OCI-LY7 (cell line): ENCODE data around the gene TRPC5OS.

ENCODE experiments used
- EZH2phosphoT487 ChIP-seq: fragments of 200-600 bp; sonication (generic); IDR thresholded peaks from 2 replicates; pipeline ENCODE4 v1.6.1; 2018; ENCODE audit warnings: low read depth, borderline replicate concordance, mild to moderate bottlenecking, mixed run types, antibody characterized with exemption, low read length, moderate library complexity, mixed read lengths
- TF ChIP-seq, protein P1 (sequence below): fragments of 200-600 bp; sonication (generic); conservative IDR thresholded peaks from 2 replicates; pipeline ENCODE4 v1.5.1; 2014; ENCODE audit warnings: mild to moderate bottlenecking, antibody characterized with exemption, low read length, moderate library complexity, mixed read lengths

DNA sequence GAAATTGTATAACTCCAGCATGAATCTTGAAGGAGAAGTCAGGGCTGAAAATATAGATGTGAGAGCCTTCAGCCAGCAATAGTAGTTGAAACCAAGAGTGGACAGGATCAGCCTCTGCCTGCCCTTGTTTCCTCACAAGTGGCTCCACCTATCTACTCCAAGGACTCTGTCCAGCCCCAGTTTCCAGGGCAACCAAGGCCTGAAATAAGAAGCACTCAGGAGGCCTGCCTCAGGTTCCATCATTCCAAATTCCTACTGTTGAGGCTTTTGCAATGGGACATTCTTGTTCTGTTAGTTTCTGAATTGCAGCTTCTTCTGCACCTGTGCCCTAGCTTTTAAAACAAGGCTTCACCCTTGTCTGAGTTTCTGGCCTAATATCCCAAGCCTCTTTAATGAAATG, 41.6 kb downstream of the TRPC5OS start:
- TF ChIP-seq, protein P1, sequence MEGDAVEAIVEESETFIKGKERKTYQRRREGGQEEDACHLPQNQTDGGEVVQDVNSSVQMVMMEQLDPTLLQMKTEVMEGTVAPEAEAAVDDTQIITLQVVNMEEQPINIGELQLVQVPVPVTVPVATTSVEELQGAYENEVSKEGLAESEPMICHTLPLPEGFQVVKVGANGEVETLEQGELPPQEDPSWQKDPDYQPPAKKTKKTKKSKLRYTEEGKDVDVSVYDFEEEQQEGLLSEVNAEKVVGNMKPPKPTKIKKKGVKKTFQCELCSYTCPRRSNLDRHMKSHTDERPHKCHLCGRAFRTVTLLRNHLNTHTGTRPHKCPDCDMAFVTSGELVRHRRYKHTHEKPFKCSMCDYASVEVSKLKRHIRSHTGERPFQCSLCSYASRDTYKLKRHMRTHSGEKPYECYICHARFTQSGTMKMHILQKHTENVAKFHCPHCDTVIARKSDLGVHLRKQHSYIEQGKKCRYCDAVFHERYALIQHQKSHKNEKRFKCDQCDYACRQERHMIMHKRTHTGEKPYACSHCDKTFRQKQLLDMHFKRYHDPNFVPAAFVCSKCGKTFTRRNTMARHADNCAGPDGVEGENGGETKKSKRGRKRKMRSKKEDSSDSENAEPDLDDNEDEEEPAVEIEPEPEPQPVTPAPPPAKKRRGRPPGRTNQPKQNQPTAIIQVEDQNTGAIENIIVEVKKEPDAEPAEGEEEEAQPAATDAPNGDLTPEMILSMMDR: no peak
- TF ChIP-seq EZH2phosphoT487: no peak
